GOT3 (cell line): Measurements from ENCODE around the gene FRMPD2.
"Not testable (repeated sequence)": the region's sequence is repeated elsewhere in the genome, so short reads cannot be mapped to it uniquely, and the experiment has no call there.

Experiments used
- DNase-seq: peaks from one replicate; lab custom pipeline; 2025; ENCODE audit warnings: mixed read lengths; lab: John Stamatoyannopoulos, UW

FRMPD2 gene

DNA sequence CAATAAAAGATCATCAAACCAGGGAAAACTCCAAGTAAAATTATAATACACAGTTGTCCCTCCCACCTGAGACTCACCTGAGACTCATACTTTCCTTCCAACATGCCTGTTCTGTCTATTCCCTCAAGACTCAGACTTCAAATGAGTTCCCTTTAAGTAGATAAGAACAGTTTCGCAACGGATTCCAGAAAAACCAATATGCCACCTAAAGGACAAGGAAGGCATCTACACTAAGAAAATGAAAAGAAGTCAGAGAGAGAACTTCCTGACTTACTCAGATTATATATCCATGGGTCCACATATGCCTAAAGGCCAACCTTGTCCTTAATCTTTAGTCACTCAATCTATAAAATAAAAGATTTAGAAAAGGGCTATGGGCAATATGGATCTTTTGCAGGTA lies 148.9 kb downstream of the FRMPD2 start:
- not testable (repeated sequence) for DNase-seq

DNA sequence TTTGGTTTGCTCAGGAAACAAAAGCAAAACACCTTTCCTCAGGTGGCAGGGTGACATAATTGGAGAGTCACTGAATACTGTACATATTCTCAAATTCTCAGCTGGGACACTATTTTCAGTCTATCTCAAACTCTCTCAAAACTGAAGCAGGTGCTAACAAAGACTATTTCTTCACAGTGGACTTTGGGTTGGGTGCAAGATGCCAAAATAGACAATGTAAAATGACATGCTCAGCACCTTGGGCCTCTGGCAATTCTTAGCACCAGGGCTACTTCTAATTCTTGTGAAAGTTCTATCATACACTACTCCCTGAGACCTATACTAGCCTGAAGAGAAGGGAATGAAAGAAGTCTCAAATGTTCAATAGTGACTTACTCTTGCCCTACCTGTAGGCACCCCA lies 151.9 kb downstream of the FRMPD2 start:
- not testable (repeated sequence) for DNase-seq

DNA sequence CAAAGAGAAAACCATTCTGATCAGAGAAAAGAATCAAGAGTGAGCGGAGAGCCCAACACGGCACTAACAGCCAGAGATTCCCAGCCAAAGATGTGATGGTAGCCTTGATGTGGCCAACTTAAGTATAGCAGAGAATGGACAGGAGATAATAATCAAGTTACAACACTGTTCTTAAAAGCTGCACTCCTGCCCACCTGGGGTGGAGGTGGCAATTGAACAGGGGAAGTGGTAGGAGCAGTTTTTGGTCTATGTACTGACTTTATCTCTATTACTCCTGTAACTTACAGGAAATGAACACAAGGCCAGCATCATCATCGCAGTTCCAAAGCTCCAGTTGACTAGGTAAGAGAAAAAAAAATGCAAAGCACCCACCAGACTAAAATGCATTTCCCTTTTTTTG lies 164.2 kb downstream of the FRMPD2 start:
- not testable (repeated sequence) for DNase-seq
